Measurements from ENCODE around the gene CHRDL1.
A peak's percentile ranks its signal among the peaks of the same experiment; 100 is the strongest.

CHRDL1 gene

DNA sequence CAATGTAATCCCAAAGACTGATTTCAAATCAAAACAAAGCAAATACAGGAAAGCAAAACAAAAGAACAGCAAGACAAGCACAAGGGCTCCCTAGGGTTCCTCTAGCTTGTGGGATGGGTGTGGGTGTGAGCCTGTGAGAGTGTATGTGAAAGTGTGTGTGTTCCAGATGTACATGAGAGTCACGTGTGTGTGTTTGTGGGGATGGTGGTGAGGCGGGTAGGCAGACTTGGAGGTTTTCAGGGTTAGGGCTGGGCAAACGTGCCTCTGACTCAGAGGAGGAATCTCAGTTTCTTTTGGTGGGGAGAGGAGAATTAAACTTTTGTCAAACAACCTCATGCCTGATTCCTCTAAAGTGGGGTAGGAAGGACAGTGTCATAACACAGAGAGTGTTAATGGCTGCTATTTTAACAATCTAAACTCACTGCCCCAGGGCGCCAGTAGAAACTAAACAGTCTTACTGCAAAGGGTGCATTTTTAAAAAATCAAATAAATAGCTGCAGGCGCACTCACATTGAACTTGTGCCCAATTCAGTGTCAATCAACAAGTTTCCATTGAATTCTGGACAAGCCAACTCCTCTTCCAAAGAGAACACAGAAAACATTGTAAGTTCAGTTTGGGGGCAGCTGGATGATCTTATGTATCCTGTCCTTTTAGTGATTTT is 51.8 kb downstream of the CHRDL1 start:
- DNase-seq (ENCODE audit: low read depth), result peak; percentile 20

DNA sequence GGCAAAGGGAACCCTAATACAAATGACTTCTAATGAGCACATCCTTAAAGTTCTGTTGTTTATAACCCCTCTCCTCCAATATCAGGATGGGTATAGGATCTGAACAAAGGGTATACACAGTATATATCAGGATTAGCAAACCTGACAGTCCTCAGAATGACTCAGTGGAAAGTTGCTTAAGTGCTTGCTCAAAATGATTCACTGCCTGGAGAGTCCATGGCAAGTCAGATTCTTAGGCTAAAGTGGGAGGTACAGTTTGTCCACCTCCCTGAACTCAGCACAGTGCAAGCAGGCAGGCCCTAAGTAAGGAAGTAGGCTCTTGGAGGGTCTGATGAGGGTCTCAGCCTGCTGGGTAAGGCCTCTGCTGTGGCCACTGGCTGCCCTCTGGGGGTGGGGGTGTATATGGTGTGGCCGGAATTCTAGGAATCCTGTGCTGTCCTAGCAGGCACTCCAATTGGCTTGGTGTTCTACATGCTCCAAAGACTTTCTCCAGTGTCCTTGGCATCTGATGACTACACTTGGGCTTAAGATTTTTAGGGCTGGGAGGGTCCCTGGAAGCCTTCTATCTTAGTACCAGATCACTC is 54.3 kb downstream of the CHRDL1 start:
- DNase-seq (ENCODE audit: low read depth), result peak; percentile 62

DNA sequence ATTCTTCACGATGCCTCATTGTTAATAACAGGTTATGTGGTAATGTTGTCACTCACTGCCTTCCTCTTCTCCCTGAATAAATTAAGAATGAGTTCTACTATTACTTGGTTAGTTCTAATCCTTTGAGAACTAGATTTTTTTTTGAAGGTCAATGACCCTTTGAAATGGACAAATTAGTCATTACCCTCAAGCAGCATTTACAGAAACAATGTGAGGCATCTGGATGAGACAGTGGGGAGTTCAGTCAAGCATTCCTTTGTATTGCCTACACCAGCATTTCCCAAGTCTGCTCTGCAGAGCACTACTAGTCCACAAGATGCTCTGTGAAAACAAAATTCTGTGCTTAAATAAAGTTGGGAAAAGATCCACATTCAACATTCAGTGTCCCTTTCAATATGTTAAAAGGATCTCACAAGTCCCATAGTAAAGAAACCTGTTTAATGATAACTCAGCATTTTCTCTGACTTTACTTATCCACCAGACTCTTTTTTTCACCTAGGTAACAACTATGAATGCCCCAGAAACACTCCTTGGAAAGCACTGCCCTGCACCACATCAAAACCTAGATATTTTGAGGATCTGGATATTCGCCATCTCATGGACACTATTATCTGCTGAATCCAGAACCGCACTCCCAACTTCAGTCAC is 60.6 kb downstream of the CHRDL1 start:
- DNase-seq (ENCODE audit: low read depth), result peak; percentile 71

DNA sequence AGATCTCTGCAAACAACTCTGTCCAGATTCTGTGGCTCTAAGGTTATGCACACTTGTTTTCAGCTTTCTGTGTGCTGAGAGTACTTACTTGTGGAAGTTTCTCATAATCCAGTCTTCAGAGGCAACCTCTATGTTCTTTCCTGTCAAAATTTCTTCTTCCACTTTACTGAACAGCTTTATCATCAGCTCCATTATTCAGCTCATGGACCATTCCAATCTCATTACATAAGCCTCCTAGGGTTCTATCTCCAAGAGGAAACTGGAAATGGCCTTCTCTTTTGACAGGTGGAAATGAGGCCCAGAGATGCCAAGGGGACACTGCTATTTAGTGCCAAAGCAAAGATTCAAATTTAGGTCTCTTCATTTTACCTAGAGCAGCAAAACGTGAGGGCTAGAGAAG is 61.3 kb downstream of the CHRDL1 start:
- DNase-seq (ENCODE audit: low read depth), result no peak

DNA sequence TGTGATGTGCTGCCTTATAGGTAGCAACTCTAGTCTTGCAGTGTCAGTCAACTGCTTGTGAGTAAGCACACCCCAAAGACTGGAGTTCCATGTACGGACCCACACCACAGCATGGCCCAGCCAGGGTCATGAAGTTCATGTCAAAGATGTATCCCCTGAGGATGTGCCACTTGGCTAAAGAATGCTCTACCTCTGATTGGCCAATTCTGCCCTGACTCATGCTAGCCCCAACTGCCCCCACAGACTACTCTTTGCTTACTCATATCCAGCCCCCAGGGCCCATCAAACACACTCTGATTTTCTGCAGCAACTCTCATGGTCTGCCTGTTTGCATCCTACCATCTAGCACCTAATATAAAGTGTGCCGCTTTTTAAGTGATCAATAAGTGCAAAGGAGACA is 62.5 kb downstream of the CHRDL1 start:
- DNase-seq (ENCODE audit: low read depth), result no peak

DNA sequence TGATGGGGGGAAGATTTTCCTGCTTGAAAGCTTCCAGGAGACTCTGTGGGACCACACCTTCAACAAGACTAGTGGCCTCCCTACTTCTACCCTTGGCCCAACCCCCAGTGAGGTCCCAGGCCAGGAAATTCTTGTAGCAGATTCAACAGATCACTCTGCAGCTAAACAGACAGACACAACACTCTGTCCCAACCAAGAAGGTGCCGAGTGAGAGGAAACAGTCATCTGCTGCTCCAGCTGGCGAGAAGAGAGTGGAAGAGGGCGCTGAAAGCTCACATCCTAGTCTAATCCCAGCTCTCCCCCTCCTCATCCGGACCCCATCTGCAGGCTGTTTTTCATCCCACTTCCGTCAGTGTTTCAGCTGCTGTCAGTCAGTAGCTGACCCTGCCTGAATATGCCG is 63.4 kb downstream of the CHRDL1 start:
- DNase-seq (ENCODE audit: low read depth), result no peak

DNA sequence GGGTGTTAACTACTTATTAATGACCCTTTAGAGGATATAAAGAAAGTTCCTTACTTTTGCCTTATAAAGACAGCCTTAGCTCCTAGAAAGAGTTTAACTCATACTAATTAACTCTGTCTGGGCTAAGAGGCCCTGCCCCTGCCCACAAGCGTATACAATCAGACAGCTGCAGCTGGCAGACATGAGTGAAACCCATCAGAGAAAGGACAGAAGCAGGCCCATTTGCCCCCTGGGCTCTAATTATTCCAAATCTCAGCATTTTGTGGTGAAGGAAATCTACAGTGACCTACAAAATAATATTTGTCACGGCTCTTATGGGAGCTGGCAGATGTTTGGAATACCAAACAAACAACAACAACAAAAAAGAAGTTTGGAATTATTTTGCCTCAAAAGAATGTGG is 71.8 kb downstream of the CHRDL1 start:
- no peak for DNase-seq (ENCODE audit: low read depth)

DNA sequence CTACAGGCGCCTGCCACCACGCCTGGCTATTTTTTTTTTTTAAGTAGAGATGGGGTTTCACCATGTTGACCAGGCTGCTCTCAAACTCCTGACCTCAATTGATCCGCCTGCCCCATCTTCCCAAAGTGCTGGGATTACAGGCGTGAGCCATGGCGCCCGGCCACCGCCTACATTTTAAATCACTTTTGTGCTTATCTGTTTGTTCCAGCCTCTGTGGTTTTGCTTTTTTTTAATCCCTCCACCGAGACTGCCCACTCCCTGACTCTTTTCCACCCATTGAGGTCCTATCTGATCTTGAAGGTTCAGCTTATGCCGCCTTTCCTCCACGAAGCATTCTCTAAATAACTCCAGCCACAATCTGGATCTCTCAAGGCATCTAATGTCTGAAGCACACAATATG is 73.5 kb downstream of the CHRDL1 start:
- no peak for DNase-seq (ENCODE audit: low read depth)

DNA sequence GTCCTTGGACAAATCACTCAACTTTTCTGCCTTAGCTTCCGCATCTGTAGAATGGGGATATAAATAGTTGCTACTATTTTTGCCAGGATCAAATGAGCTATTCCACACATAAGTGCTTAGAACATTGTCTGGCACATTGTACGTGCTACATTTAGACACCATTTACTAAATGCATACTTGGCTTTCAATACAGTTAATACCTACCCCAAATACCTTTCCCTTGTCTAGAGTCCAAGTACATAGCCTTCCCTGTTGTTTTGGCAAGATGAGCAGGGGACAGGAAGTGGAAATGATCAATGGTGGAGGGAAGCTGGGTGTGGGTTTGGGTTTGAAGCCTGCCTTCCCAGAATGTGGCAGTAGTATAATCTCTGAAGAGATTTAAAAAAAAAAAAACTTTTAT is 82.0 kb downstream of the CHRDL1 start:
- no peak for DNase-seq (ENCODE audit: low read depth)

DNA sequence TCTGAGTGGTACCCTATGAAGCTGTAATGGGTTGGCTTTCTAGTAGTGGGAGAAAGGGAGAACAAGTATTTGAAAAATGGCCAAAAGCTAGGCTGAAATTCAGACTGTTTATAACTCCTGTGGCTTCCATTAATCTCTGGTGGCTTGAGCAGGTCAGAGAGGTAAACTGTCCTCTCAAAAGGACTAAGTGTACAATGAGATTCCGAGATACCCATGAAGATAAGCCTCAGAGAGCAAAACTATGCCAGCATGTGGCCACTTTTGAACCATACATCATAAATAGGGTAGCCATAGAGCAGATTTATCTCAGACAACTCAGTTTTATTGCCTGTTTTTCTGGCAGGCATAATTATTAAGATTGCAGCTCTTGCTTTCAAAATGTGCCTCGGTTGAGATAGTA is 89.2 kb downstream of the CHRDL1 start:
- DNase-seq (ENCODE audit: low read depth), result no peak

DNA sequence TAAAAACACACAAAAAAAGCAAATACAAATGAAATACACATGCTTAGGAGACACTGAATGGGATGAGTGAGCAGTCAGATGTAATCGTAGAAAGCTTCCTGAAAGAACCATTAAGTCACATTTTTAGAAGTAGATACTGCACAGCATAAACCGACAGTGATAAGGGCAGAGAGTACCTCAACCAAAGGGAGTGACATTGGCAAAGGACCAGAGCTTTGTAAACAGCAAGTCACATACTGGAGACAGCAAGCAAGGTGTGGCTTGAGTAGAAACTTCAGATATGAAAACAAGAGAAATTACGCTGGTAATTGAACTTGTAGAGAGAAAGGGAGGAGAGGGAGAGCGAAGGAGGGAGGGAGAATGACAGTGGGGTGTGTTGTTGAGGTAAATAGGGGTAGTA is 92.0 kb downstream of the CHRDL1 start:
- no peak for DNase-seq (ENCODE audit: low read depth)

DNA sequence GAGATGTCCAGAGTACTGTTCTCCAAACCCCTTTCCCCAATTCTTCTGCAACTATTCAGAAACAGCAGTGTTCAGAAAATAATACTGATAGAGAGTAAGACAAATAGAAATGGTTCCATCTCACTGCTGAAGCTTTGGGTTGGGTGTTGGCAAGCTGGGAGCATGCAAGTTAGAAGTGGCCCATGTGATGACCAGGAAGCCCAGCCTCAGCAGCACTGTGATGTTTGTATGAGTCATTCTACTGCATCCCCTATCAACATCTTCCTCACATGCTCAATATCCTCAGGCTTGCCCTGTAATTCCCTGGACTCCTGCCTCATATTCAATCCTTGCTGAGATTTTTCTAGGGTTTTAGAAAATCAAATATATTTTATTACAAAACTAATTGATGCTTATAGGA is 96.5 kb downstream of the CHRDL1 start:
- DNase-seq (ENCODE audit: low read depth), result peak; percentile 30

DNA sequence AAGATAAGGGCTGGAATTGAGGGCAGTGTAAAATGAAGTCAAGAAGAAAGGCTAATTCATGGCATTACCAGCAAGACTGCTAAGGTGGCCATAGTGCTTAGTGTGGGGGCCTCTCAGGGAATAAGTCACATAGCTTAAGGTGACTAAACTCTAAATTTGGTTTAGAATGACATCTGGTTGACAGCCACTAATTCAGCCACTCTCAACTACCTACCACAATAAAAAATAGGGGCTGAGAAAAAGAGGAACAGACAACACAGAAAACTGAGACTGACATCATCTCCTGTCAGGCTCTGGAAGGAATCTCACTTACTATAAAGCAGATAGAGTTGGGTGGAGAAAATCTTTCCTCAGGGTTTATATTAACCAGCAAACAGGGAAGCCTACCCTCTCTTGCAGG is 96.9 kb downstream of the CHRDL1 start:
- no peak for DNase-seq (ENCODE audit: low read depth)

DNA sequence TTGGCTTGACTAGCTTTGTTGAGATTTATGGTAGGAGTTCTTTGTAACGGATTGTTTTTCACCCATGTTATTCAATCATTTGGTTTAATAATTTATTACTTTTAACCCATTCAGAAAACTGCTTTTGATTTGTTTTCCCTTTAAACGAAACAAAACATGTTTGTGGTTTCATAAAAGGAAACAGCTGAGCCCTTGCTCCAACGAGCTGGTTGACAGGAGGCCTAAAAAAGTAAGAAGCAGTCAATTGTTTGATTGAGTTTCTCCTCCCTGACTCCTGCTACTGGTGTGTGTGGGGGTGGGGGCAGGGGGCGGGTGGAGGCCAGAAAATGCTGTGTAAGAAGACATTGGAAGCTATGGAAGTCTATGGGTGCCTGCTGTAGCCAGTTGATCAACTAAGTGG is 102.8 kb downstream of the CHRDL1 start:
- DNase-seq (ENCODE audit: low read depth), result no peak

DNA sequence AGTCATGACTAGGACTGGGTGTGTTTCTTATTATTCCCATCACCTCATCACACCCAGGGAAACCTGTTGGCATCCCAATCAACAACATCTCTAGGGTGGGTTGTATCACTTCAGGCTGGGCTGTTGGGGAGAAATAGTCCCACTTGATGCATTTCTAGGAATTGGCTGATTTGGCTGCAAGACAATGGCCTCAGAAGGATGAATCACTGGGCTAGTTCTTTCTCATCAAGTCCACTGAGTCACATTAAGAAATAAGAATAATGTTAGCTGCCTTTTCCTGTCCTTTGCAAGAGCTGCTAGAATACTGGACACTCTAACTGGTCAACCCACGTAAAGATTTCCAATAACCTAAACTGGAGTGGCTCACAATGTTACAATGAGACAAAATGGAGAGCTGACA is 104.2 kb downstream of the CHRDL1 start:
- peak; percentile 38 for DNase-seq (ENCODE audit: low read depth)

DNA sequence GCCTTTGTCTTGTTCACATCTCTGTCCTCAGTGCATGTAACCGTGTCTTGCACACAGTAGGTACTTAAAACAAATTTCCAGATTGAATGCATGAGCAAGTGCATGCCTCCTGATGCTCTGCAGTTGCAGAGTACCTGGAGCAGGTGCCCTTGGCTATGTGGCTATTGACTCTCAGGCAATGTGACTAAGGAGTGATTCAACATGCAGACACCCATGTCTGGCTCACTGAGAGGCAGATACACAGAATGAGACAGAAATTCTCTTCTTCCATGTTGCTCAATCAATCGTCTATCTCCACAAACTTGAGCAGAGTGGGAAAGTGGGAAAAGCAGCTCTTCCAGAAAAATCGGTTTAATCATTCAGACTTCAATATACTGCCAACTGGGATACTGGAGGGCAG is 111.0 kb downstream of the CHRDL1 start:
- DNase-seq (ENCODE audit: low read depth), result no peak

DNA sequence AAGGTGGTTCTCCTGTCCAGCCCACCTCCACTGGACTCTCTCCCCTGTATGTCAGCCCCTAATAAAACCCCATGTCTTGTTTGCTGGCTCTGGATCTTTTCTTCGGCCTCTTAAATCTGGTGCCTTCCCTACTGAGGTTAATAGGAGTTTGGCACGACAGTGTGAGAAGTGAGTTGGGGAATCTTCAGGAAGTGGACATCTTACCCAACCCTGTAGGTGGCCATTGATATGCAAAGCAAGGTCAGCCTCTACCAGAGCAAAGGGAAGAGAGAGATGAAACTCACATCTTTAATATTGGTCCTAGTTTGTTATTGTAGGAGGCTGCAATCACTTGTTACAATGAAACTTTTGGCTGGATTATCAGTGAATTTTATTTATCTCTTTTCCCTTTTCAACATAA is 111.7 kb downstream of the CHRDL1 start:
- no peak for DNase-seq (ENCODE audit: low read depth)

DNA sequence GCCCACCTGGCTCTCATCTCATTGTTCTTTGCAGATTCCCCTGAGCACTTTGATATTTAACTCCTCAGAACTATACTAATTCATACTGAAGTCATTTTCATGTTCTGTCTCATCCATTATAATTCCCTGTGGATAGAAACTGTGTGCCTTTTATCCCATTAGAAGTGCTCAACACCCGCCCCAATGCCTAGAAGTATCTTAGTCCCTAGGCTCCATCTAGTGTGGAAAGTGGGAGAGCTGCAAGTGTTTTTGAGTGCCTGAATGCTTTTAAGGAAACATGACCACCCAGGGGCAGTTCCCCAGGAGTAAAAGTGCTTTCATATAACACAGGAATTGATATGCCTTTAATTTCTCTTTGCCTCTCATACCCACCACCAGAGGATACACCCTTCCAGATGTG is 117.0 kb downstream of the CHRDL1 start:
- DNase-seq (ENCODE audit: low read depth), result no peak

DNA sequence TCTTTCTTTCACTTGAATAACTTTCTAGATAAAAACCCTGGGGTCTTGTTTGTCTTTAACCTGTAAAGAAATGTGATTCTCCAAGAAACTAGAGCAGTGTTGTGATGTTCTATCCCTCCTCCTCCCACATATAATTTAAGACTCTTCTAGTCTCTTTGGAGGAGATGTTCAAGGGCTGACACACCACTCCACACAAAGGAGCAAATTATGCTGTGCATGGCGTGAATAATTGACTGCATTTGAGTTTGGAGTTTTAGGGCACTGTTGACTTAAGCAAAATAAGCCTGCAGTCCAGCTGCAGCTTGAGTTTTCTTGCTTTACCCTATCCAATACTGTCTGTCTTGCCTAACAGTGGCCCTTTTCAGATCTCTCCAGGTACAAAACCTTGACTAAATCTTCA is 119.7 kb downstream of the CHRDL1 start:
- DNase-seq (ENCODE audit: low read depth), result no peak

DNA sequence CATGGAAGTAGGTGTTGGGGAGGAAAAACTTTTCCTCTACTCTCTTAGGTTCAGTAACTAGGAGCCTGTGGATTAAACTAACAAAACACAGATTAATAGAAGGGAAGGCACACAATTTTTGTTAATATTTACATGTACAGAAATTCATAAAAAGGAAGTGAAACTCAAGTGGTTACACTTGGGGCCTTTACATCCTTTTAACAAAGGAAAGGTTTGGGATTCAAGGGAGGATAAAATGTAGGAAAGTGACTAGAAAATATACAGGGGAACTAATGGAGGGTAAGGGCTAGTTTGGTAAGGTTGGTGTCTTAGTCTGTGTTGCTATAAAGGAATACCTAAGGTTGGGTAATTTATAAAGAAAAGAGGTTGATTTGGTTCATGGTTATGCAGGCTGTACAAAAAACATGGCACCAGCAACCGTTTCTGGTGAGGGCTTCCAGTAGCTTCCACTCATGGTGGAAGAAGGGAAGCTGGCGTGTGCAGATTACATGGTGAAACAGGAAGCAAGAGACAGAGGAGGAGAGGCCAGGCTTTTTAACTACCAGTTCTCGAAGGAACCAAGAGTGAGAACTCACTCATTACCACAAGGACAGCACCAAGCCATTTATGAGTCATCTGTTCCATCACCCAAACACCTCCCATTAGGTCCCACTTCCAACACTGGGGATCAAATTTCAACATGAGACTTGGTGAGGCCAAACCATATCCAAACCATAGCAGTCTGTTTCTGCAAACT is 124.4 kb downstream of the CHRDL1 start:
- DNase-seq (ENCODE audit: low read depth), result peak; percentile 22

DNA sequence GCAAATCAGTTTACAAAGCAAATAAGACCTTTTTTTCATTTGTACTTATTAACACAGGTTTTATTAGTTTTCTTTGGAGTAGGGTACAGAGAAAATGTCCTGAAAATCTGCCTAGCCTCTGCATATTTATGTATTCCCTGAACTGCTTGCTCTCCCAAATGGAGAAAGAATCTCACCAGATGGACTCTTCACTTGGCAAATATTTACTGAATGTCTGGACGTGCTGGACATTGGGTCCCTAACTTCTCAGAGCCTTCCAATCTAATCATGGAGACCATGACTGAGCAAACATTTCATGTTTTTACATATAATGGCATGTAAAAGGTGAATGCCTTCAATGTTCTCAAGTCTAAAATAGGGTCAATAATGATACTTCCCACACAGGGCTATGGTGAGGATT is 126.0 kb downstream of the CHRDL1 start:
- no peak for DNase-seq (ENCODE audit: low read depth)

DNA sequence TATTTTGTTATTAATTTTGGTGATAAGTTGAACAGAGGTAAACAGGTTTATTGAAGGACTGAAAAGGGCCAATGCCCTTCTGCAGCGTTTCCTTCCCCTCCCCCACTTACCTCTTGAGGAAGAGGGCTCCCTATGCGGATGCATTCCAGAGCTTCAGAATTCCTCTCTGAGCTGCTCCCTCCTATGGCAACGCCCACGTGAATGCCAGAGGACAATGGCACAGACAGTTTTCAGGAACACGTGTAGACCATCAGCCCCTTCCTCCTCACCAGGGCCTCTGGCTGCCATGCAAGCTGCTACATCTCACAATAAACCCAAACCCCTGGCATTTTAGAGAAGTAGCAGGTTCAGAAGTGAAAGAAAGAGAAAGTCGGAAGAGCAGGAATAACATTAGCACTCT is 127.9 kb downstream of the CHRDL1 start:
- DNase-seq (ENCODE audit: low read depth), result no peak

All from stromal cell of bone marrow (primary cell).